ENCODE results near the gene ARL15. TPM values are rescaled to one million over a fixed set of nuclear protein-coding genes. Genes with fewer than 3 reads are reported as not detected.

ARL15 gene
- polyA plus RNA-seq, 1 of the 3 experiments (the other 2 are of a cell fraction): 6.4 TPM

- TF ChIP-seq RXRA (IDR thresholded peaks at IDR 0.05; ENCODE audit: borderline replicate concordance, low read depth) (no peak), FOXJ3 (CRISPR knock-in tag; IDR thresholded peaks at IDR 0.05) (no peak), EZH2phosphoT487 (IDR thresholded peaks at IDR 0.05; ENCODE audit: borderline replicate concordance, low read depth) (no peak), RFX5 (IDR thresholded peaks at IDR 0.05; ENCODE audit: low read length) (no peak), EP300 (IDR thresholded peaks at IDR 0.05; ENCODE audit: borderline replicate concordance in 1 of 2, low read depth in 1 of 2, low read length in 1 of 2) (peak in 1 of 2 experiments; percentile 59; a peak in 1 of 4 replicates), MEF2A (IDR thresholded peaks at IDR 0.05; ENCODE audit: borderline replicate concordance, low read depth) (no peak), GATA2 (CRISPR knock-in tag; IDR thresholded peaks at IDR 0.05) (no peak), SMC3 (IDR thresholded peaks at IDR 0.05; ENCODE audit: low read depth, low read length) (no peak; the same call in 1 of the 2 replicates), GABPA (IDR thresholded peaks at IDR 0.05; ENCODE audit: low read depth) (no peak), SIN3A (IDR thresholded peaks at IDR 0.05; ENCODE audit: borderline replicate concordance, low read depth, low read length) (no peak), ZBTB33 (IDR thresholded peaks at IDR 0.05; ENCODE audit: borderline replicate concordance, low read depth) (no peak), NRF1 (IDR thresholded peaks at IDR 0.05; ENCODE audit: low read depth, low read length) (no peak), TCF12 (IDR thresholded peaks at IDR 0.05) (peak; percentile 86), NFIC (IDR thresholded peaks at IDR 0.05; ENCODE audit: borderline replicate concordance) (no peak; the same call in 1 of the 2 replicates)
Measured at GRCh38 chr5:53917095-53917494, 393.3 kb downstream of the ARL15 start (continued).

GRCh38 chr5:53915120-53915519, 395.3 kb downstream of the ARL15 start:
- Histone ChIP-seq H3K4me3 (ENCODE audit: low read depth in 2 of 2, low read length in 1 of 2) (no peak overlapping the region), H3K4me1 (ENCODE audit: control insufficient read depth in 1 of 2, insufficient read depth in 2 of 2, low read depth in 1 of 2, low read length in 1 of 2) (peaks cover 0 to 6% of the 10 kb centered on the region in 2 experiments; a peak in 2 of 4 replicates), H3K9me2 (no peaks in the 10 kb centered on the region), H3K4me2 (no peak overlapping the region), H3K27me3 (ENCODE audit: insufficient read depth) (no peaks in the 10 kb centered on the region), H3F3A (replicated peaks; ENCODE audit: insufficient read depth) (no peaks in the 10 kb centered on the region), H3K9me3 (no peaks in the 10 kb centered on the region), H3K79me2 (ENCODE audit: insufficient read depth) (no peaks in the 10 kb centered on the region), H3K36me3 (replicated peaks in 1 of 2; ENCODE audit: control insufficient read depth in 1 of 2, insufficient read depth in 2 of 2, low read length in 1 of 2) (peaks cover 0 to 5% of the 10 kb centered on the region in 2 experiments), H2AFZ (ENCODE audit: low read depth) (no peak overlapping the region), H3K9ac (no peak overlapping the region), H4K20me1 (ENCODE audit: insufficient read depth) (no peaks in the 10 kb centered on the region), H3K27ac (ENCODE audit: low read depth in 2 of 2, low read length in 1 of 2) (no peak overlapping the region)
- TF ChIP-seq FOXJ3 (CRISPR knock-in tag; IDR thresholded peaks at IDR 0.05) (no peak), RCOR1 (IDR thresholded peaks at IDR 0.05; ENCODE audit: low read length) (no peak), TCF12 (IDR thresholded peaks at IDR 0.05) (no peak), ZBTB33 (IDR thresholded peaks at IDR 0.05; ENCODE audit: borderline replicate concordance, low read depth) (no peak), CHD2 (IDR thresholded peaks at IDR 0.05; ENCODE audit: low read length, partially characterized antibody) (no peak), RAD21 (IDR thresholded peaks at IDR 0.05; ENCODE audit: low read length) (no peak), JUND (IDR thresholded peaks at IDR 0.05) (no peak)
- no peak for DNase-seq
- ChIA-PET CTCF (no interaction called here), POLR2A (no interaction called here)
- WGBS (ENCODE audit: low lambda C conversion rate): 84% methylated on average over 1 of the region's 1 CpG

Data from SK-N-SH (cell line).